Breast epithelium (tissue), 4 donors: ENCODE data around the gene RADIL. TPM values are rescaled to one million over a fixed set of nuclear protein-coding genes. Genes with fewer than 3 reads are reported as not detected.

Source experiments
- DNase-seq, 2 donors: peaks; one replicate each; pipeline ENCODE4 v3.0.0-alpha.2; 2019; ENCODE audit warnings: low spot score in 2 of 2
- H3K27ac ChIP-seq, 2 donors: fragments of 200-600 bp; sonication (generic) in 1 of 2; one replicate each; pipeline ENCODE4 v1.5.1; 2016 to 2019; ENCODE audit warnings: mild to moderate bottlenecking in 1 of 2
- H3K27me3 ChIP-seq, 2 donors: fragments of 200-600 bp; sonication (generic) in 1 of 2; one replicate each; pipeline versions ENCODE4 v1.5.1 to v1.6.0; 2017 to 2019; ENCODE audit warnings: control low read depth in 1 of 2, mild to moderate bottlenecking in 1 of 2
- H3K36me3 ChIP-seq: fragments of 200-600 bp; one replicate; pipeline ENCODE4 v1.5.1; 2019
- H3K4me1 ChIP-seq, 2 donors: fragments of 200-600 bp; sonication (generic); one replicate each; pipeline ENCODE4 v1.5.1; 2016 to 2019; ENCODE audit warnings: control low read depth in 1 of 2
- H3K4me3 ChIP-seq, 3 donors: fragments of 200-600 bp; sonication (generic); 1 replicate in 2 of 3; 2 replicates in 1 of 3; pipeline ENCODE4 v1.5.1; 2016 to 2019; ENCODE audit warnings: mild to moderate bottlenecking in 3 of 3, moderate library complexity in 2 of 3
- H3K9me3 ChIP-seq, 2 donors: fragments of 200-600 bp; sonication (generic) in 1 of 2; one replicate each; pipeline ENCODE4 v1.5.1; 2016 to 2019; ENCODE audit warnings: control low read depth in 1 of 2
- POLR2A ChIP-seq: fragments of 450-650 bp; IDR thresholded peaks from one replicate; pipeline ENCODE4 v1.6.1; 2016; ENCODE audit warnings: antibody characterized with exemption, mild to moderate bottlenecking, moderate library complexity
- POLR2AphosphoS5 ChIP-seq, 3 donors: sonication (generic); formaldehyde crosslinking; IDR thresholded peaks; one replicate each; pipeline ENCODE4 v1.6.1; 2017; ENCODE audit warnings: antibody characterized with exemption in 3 of 3
- intact Hi-C: fragments of 100-400 bp; cut with DNase I; formaldehyde crosslinking; loops from one replicate; pipeline ENCODE4 v1.15.1; 2023; ENCODE audit warnings: low total_unique reads
- total RNA-seq, 3 donors: library from RNA; depleted of rRNA; stranded (reverse); fragments of >200 nt; gene quantifications; one replicate each; pipeline ENCODE4 v1.1.0, GENCODE V29; 2016
- TF ChIP-seq, protein P1 (sequence below), 3 donors: fragments of 450-650 bp; IDR thresholded peaks; one replicate each; pipeline ENCODE4 v1.5.1; 2016 to 2017; ENCODE audit warnings: antibody characterized with exemption in 3 of 3, mild to moderate bottlenecking in 3 of 3, moderate library complexity in 3 of 3

Gene RADIL
- total RNA-seq, 3 donors from 2014 or later: 4.4 to 8.5 (median 5.9) TPM

- H3K36me3 ChIP-seq: no peaks in the 10 kb centered on the region
These were observed 75.0 kb downstream of the RADIL start for GRCh38 chr7:4808565-4808964.

GRCh38 chr7:4808026-4808425 lies 75.5 kb downstream of the RADIL start:
- Histone ChIP-seq H3K27me3 (no peaks in the 10 kb centered on the region), H3K4me1 (no peaks in the 10 kb centered on the region), H3K4me3 (no peak overlapping the region), H3K27ac (no peak overlapping the region), H3K9me3 (no peaks in the 10 kb centered on the region), H3K36me3 (no peaks in the 10 kb centered on the region)
- TF ChIP-seq POLR2A: no peak
- TF ChIP-seq POLR2AphosphoS5 (IDR thresholded peaks at IDR 0.05): no peak
- TF ChIP-seq, protein P1, sequence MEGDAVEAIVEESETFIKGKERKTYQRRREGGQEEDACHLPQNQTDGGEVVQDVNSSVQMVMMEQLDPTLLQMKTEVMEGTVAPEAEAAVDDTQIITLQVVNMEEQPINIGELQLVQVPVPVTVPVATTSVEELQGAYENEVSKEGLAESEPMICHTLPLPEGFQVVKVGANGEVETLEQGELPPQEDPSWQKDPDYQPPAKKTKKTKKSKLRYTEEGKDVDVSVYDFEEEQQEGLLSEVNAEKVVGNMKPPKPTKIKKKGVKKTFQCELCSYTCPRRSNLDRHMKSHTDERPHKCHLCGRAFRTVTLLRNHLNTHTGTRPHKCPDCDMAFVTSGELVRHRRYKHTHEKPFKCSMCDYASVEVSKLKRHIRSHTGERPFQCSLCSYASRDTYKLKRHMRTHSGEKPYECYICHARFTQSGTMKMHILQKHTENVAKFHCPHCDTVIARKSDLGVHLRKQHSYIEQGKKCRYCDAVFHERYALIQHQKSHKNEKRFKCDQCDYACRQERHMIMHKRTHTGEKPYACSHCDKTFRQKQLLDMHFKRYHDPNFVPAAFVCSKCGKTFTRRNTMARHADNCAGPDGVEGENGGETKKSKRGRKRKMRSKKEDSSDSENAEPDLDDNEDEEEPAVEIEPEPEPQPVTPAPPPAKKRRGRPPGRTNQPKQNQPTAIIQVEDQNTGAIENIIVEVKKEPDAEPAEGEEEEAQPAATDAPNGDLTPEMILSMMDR (IDR thresholded peaks at IDR 0.05): no peak
- intact Hi-C loops: loop anchor here (1.0 kb wide), 1 partner anchor 17 kb away; no protein-coding TSS in a partner anchor
- no peak for DNase-seq

More at GRCh38 chr7:4808565-4808964, 75.0 kb downstream of the RADIL start:
- intact Hi-C loops: loop anchor here (1.0 kb wide), 1 partner anchor 17 kb away; no protein-coding TSS in a partner anchor
- DNase-seq: no peak
- peak overlapping the region in 1 of 3 donors; percentile 57 for H3K4me3 ChIP-seq
- H3K4me1 ChIP-seq: no peaks in the 10 kb centered on the region
- TF ChIP-seq POLR2A: no peak
- no peak for TF ChIP-seq POLR2AphosphoS5 (IDR thresholded peaks at IDR 0.05)
- TF ChIP-seq, protein P1 (IDR thresholded peaks at IDR 0.05): no peak
- H3K9me3 ChIP-seq: no peaks in the 10 kb centered on the region
- no peaks in the 10 kb centered on the region for H3K27me3 ChIP-seq
- peak overlapping the region in 1 of 2 donors; percentile 12 for H3K27ac ChIP-seq

DNA sequence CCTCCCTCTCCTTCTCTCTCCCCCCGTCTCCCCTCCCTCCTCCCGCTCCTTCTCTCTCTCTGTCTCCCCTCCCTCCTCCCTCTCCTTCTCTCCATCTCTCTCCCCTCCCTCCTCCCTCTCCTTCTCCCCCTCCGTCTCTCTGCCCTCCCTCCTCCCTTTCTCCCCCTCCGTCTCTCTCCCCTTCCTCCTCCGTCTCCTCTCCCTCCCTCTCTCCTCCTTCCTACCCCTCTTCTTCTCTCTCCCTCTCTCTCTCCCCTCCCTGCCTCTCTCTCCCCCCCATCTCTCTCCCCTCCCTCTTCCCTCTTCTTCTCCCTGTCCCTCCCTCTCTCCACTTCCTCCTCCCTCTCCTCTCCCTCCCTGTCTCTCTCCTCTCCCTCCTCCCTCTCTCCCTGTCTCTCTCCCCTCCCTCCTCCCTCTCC lies 75.9 kb downstream of the RADIL start:
- H3K4me3 ChIP-seq: no peak overlapping the region
- TF ChIP-seq, protein P1 (IDR thresholded peaks at IDR 0.05): no peak
- no peak for TF ChIP-seq POLR2A
- TF ChIP-seq POLR2AphosphoS5 (IDR thresholded peaks at IDR 0.05): no peak
- no peaks in the 10 kb centered on the region for H3K4me1 ChIP-seq
- no peak for DNase-seq
- no peaks in the 10 kb centered on the region for H3K27me3 ChIP-seq
- no peaks in the 10 kb centered on the region for H3K9me3 ChIP-seq
- peak overlapping the region in 1 of 2 donors; percentile 58 for H3K27ac ChIP-seq
- no peaks in the 10 kb centered on the region for H3K36me3 ChIP-seq
- intact Hi-C loops: loop anchor here (1.0 kb wide), 1 partner anchor 18 kb away; no protein-coding TSS in a partner anchor

GRCh38 chr7:4806983-4807597 lies 76.4 kb downstream of the RADIL start:
- H3K4me1 ChIP-seq: no peaks in the 10 kb centered on the region
- intact Hi-C loops: no loop called here
- no peak overlapping the region for H3K4me3 ChIP-seq
- H3K9me3 ChIP-seq: no peaks in the 10 kb centered on the region
- peak overlapping the region in 1 of 2 donors; percentile 58 for H3K27ac ChIP-seq
- TF ChIP-seq, protein P1 (IDR thresholded peaks at IDR 0.05): no peak
- TF ChIP-seq POLR2A: no peak
- TF ChIP-seq POLR2AphosphoS5 (IDR thresholded peaks at IDR 0.05): no peak
- H3K36me3 ChIP-seq: no peaks in the 10 kb centered on the region
- DNase-seq: no peak
- no peaks in the 10 kb centered on the region for H3K27me3 ChIP-seq

GRCh38 chr7:4805984-4806300 lies 77.6 kb downstream of the RADIL start:
- Histone ChIP-seq H3K9me3 (no peaks in the 10 kb centered on the region), H3K27ac (no peak overlapping the region), H3K4me1 (no peaks in the 10 kb centered on the region), H3K36me3 (no peaks in the 10 kb centered on the region), H3K4me3 (no peak overlapping the region), H3K27me3 (no peaks in the 10 kb centered on the region)
- intact Hi-C loops: no loop called here
- no peak for DNase-seq
- TF ChIP-seq POLR2A (no peak), POLR2AphosphoS5 (IDR thresholded peaks at IDR 0.05) (no peak)
- TF ChIP-seq, protein P1 (IDR thresholded peaks at IDR 0.05): no peak
